Measurements from ENCODE around the gene DISC1. TPM values are rescaled to one million over a fixed set of nuclear protein-coding genes. Genes with fewer than 3 reads are reported as not detected.

The DISC1 gene
- polyA plus RNA-seq, 1 experiment, result 5.4 TPM

DNA sequence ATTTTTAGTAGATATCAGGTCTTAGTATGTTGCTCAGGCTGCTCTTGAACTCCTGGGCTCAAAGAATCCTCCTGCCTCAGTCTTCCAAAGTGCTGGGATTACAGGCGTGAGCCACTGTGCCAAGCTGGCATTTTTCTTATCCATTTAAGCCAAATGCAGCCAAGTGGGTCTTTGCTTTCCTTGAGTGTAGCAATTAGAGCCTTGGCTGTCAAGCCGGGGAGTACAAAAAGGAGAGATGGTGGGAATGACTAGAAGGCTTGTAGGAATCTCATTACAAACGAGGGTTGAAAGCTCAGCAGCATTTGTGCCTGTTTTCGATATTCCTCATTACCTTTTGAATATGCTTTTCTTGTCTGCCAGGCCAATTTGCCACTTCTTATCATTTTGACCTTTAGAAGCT lies 140.9 kb downstream of the DISC1 start:
- Histone ChIP-seq H3K9me3 (ENCODE audit: control insufficient read depth, insufficient read depth, low read length) (no peaks in the 10 kb centered on the region), H3K4me3 (ENCODE audit: low read depth, low read length) (no peak overlapping the region), H3K27me3 (ENCODE audit: control insufficient read depth, insufficient read depth, low read length) (no peaks in the 10 kb centered on the region), H3K27ac (ENCODE audit: low read depth, low read length) (no peak overlapping the region)
- TF ChIP-seq, protein P1, sequence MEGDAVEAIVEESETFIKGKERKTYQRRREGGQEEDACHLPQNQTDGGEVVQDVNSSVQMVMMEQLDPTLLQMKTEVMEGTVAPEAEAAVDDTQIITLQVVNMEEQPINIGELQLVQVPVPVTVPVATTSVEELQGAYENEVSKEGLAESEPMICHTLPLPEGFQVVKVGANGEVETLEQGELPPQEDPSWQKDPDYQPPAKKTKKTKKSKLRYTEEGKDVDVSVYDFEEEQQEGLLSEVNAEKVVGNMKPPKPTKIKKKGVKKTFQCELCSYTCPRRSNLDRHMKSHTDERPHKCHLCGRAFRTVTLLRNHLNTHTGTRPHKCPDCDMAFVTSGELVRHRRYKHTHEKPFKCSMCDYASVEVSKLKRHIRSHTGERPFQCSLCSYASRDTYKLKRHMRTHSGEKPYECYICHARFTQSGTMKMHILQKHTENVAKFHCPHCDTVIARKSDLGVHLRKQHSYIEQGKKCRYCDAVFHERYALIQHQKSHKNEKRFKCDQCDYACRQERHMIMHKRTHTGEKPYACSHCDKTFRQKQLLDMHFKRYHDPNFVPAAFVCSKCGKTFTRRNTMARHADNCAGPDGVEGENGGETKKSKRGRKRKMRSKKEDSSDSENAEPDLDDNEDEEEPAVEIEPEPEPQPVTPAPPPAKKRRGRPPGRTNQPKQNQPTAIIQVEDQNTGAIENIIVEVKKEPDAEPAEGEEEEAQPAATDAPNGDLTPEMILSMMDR (IDR thresholded peaks at IDR 0.05; ENCODE audit: low read depth, low read length), result no peak
- ChIA-PET POLR2A (no interaction called here), CTCF (interaction anchor here (4.5 kb wide), 1 partner anchor 10 kb away, joined by 47 read pairs; no protein-coding TSS in a partner anchor)
- DNase-seq (ENCODE audit: low read depth, low spot score), result no peak

DNA sequence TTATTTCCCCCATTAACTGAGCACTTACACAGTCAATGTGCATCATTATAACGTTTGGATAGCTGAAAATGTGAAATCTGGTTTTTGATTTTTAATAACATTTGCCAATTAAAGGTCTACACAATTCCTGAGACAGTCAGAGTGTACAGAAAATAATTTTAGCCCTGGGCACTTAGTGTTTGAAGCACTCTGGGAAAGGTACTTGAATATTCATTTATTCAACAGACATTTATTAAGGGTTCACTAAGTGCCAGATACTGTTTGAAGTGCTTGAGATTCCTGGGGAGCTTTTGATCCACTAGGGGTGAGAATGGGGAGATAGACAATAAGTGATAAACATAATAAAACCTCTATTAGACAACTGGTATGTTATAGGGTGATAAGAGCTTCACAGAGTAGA lies 141.8 kb downstream of the DISC1 start:
- TF ChIP-seq, protein P1 (IDR thresholded peaks at IDR 0.05; ENCODE audit: low read depth, low read length), result no peak
- H3K27me3 ChIP-seq (ENCODE audit: control insufficient read depth, insufficient read depth, low read length), result no peaks in the 10 kb centered on the region
- no peak overlapping the region for H3K4me3 ChIP-seq (ENCODE audit: low read depth, low read length)
- H3K27ac ChIP-seq (ENCODE audit: low read depth, low read length), result no peak overlapping the region
- CTCF ChIA-PET, result interaction anchor here (0.6 to 4.5 kb wide), 2 partner anchors 11 to 163 kb away, joined by 3 to 47 read pairs; no protein-coding TSS in a partner anchor
- no peaks in the 10 kb centered on the region for H3K9me3 ChIP-seq (ENCODE audit: control insufficient read depth, insufficient read depth, low read length)
- DNase-seq (ENCODE audit: low read depth, low spot score), result no peak
- POLR2A ChIA-PET, result no interaction called here

DNA sequence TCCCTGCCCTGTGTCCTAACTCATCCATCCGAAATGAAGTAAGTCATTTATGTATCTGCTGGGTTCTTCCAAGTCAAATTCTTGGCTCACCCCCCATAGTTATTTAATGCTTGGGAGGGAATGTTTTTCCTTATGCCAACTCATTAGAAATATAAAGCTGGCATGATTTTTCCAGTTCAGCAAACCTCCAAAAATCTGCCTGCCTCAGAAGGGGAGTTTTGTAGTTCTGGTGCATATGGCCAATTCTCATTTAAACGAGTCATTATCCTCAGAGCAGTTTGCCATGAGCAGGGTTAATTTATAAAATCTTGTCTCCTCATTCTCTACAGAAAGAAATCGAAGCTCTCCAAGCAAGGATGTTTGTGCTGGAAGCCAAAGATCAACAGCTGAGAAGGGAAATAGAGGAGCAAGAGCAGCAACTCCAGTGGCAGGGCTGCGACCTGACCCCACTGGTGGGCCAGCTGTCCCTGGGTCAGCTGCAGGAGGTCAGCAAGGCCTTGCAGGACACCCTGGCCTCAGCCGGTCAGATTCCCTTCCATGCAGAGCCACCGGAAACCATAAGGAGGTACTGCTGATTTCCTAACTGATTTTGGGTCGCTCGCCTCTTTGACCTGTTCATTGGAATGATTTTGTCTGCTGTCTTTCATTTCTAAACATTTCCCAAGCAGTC lies 144.1 kb downstream of the DISC1 start:
- H3K27ac ChIP-seq (ENCODE audit: low read depth, low read length), result no peak overlapping the region
- TF ChIP-seq, protein P1 (IDR thresholded peaks at IDR 0.05; ENCODE audit: low read depth, low read length), result no peak
- H3K4me3 ChIP-seq (ENCODE audit: low read depth, low read length), result no peak overlapping the region
- no peaks in the 10 kb centered on the region for H3K9me3 ChIP-seq (ENCODE audit: control insufficient read depth, insufficient read depth, low read length)
- no peaks in the 10 kb centered on the region for H3K27me3 ChIP-seq (ENCODE audit: control insufficient read depth, insufficient read depth, low read length)
- ChIA-PET CTCF (interaction anchor here (1.4 kb wide), 1 partner anchor 13 kb away, joined by 4 read pairs; no protein-coding TSS in a partner anchor), POLR2A (no interaction called here)
- DNase-seq (ENCODE audit: low read depth, low spot score), result no peak

DNA sequence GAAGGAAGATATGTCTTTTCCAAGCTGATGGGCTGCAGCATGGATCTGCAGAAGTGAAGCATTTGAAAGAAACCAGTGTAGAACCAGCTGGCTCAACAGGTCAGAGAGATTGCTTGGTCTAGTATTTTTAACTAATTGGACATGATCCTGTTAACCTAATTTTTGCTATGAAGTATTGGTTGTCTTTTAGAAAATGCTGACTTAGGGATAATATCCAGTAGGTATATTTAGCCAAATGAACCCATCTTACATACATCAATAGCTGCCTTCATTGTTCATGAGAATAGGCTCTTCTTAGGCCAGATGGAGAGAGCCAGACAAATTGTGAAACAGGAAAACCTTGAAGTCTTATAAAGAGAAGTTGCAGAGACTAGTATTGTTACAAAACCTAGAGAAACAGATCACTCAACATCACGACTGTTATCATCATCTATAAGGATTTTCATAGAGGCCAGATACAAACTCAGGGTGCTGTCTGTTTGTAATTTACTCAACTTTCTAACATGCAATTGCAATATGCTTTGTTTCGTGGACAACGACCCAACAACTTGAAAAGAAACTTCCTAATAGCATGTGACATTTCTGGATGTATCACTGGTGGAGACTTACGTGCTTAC lies 148.2 kb downstream of the DISC1 start:
- CTCF ChIA-PET, result no interaction called here
- Histone ChIP-seq H3K27me3 (ENCODE audit: control insufficient read depth, insufficient read depth, low read length) (no peaks in the 10 kb centered on the region), H3K9me3 (ENCODE audit: control insufficient read depth, insufficient read depth, low read length) (no peaks in the 10 kb centered on the region), H3K27ac (ENCODE audit: low read depth, low read length) (no peak overlapping the region), H3K4me3 (ENCODE audit: low read depth, low read length) (no peak overlapping the region)
- POLR2A ChIA-PET, result no interaction called here
- TF ChIP-seq, protein P1 (IDR thresholded peaks at IDR 0.05; ENCODE audit: low read depth, low read length), result no peak
- no peak for DNase-seq (ENCODE audit: low read depth, low spot score)
